CD4-positive, alpha-beta T cell treated with Interleukin-17A for 1 hour (primary cell): ENCODE results near the gene PIK3R4.

Source experiments
- DNase-seq: peaks from one replicate; pipeline ENCODE4 v3.0.0-alpha.2; 2020

PIK3R4 gene

DNA sequence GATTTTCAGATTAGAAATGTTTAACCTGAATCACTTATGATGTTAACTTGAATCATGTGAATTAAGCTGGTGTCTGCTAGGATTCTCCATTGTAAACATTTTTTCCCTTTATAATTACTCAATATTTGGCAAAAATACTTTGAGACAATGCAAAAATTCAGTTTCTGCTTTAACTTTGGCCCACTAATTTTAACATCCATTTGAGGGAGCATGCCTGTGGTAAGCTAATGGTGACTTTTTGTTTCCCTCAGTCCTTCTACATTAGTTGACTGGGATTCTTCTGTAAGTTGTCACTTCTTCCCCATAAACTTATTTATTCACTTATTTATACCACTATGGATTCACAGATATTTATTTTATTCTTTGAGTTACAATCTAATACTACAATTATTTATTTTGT, 59.3 kb downstream of the PIK3R4 start:
- no peak for DNase-seq

- DNase-seq: no peak
Observed at GRCh38 chr3:130686833-130687232, 59.8 kb downstream of the PIK3R4 start.

- DNase-seq: no peak
Observed at GRCh38 chr3:130682131-130682530, 64.5 kb downstream of the PIK3R4 start.

- DNase-seq: no peak
Observed at GRCh38 chr3:130679218-130679617, 67.4 kb downstream of the PIK3R4 start.

- no peak for DNase-seq
Observed at GRCh38 chr3:130677343-130677742, 69.3 kb downstream of the PIK3R4 start.

DNA sequence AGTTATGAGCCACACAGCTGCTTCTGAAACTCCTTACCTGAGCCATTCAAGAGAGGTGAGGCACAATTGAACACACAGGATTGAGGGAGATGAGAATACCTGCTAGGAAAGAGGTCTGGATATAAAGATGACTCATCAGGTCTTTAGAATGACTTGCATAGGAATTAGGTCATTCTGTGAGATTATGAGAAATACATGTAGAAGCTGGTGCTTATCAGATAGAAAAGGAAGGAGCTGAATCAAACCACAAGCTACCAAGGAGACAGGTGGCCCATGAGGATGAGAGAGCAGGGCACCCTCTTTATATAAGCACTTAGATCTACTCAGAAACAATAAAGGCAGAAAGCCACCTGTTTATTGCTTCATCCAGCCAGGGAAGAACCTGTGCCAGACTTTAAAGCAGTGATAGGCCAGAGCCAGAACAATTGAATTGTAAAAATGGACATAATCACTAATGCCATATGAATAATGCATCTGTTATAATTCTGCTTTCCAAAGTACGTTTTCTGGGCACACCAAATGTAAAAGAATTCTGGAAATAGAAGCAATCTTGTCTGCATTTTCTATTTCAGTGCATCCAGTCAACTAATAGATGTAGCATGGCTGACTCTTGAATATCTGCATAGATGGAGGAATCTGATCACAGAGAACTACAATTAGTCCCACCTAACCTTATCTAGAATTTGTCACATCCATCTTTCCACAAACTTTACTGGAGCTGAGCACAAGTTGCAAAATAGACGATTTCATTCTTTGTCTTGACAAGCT, 74.9 kb downstream of the PIK3R4 start:
- no peak for DNase-seq

- no peak for DNase-seq
Observed at GRCh38 chr3:130669740-130670139, 76.9 kb downstream of the PIK3R4 start.

- no peak for DNase-seq
Observed at GRCh38 chr3:130663092-130663491, 83.5 kb downstream of the PIK3R4 start.

- DNase-seq: no peak
Observed at GRCh38 chr3:130662501-130662996, 84.1 kb downstream of the PIK3R4 start.

GRCh38 chr3:130661140-130661891, 85.3 kb downstream of the PIK3R4 start:
- no peak for DNase-seq

- DNase-seq: no peak
Observed at GRCh38 chr3:130659911-130660310, 86.7 kb downstream of the PIK3R4 start.

DNA sequence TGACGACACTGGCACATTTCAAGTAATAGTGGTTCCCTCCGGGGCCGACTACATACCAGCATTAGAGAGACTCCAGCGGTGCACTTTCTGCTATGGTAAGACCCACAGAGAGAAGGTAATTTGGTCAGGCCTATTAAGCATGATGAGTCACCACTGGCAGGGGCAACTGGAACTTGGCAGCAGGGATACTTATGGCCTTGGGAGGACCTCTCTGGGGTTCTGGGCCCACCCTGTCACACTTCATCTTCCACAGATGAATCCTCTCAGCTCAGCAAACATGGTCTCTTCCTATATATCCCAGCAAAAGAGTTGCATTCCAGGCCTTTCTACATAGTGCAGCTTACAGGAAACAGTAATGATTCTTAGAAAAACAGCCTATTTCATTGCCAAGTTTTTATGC, 88.0 kb downstream of the PIK3R4 start:
- DNase-seq: no peak

DNA sequence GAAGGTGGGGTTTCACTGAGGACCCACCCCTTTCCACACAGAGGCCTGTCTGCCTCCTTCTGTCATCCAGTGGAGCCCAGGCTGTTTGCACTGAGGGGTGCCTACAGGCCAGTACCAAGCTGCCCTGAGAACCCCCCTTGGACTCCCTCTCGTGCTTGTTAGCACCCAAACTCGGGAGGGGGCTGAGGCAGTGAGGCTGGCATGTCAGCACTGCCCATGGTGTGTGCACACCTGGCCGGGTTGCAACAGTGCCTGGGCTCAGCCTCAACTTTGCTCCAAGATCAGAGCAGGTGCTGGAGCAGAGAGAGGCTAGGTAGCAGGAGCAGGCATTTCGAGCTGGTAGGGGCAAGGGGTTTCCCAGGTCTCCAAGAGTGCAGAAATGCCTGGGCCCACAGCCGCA, 90.0 kb downstream of the PIK3R4 start:
- no peak for DNase-seq

DNA sequence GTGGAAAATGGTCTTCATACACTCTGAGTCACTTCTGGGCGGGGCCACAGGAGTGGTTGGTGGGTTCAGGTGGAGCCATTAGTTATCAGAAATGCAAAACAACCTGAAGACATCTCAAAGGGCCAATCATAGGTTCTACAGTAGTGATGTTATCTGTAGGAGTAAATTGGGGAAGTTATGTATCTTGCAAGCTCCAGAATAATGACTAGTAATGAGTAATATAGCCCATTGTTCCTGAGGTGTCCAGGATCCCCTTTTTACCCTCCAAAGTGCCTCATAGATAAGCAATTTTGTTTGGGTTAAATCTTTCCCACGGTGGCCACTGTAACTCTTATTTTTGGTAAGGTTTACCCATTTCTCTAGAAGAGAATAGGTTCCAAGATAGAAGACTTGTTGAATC, 91.7 kb downstream of the PIK3R4 start:
- DNase-seq: no peak

DNA sequence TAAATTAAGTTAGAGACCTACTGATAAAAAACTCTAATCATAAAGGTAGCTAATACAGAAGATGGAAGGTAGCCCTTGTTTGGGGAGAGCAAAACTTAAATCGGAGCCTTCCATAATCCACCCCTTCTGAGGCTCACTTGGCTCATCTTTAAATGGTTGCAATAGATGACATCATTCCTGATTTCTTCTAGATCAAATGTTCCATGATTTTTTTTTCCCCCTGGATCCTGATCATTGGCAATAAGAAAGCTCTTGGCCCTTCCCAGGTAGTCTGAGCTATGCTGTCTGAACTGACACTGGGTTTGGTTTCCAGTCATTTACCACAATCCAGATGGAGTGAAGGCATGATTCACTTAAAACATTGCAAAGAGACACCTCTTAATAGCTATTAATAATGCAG, 92.5 kb downstream of the PIK3R4 start:
- DNase-seq: no peak

GRCh38 chr3:130649061-130649654, 97.5 kb downstream of the PIK3R4 start:
- DNase-seq: no peak

DNA sequence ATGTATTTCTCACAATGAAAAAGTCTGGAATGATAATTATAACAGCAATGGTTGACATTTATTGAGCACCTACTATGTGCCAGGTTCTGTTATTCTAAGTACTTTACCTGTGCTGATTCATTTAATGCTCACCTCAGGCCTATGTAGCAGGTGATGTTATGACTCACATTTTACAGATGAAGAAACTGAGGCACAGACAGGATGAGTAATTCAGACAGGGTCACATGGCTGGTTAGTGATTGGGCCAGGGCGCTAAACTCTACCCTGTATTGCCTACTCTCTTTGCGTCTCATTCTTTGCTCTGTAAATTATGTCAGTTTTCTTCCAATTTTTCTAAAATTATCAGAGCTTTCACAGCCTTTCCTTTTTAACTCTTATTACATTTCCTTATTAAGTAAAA, 98.3 kb downstream of the PIK3R4 start:
- no peak for DNase-seq

DNA sequence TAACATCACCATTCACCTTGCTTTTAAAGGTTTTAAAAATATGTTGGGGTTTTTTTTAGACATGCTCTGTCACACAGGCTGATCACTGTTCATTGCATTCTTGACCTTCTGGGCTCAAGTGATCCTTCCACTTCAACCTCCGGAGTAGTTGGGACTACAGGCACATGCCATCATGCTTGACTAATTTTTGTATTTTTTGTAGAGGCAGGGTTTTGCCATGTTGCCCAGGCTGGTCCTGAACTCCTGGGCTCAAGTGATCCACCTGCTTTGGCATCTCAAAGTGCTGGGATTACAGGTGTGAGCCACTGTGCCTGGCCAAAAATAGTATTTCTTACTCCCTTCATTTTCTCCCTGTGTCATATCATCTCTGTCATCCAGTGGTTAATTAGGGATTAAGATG, 101.4 kb downstream of the PIK3R4 start:
- DNase-seq: no peak

DNA sequence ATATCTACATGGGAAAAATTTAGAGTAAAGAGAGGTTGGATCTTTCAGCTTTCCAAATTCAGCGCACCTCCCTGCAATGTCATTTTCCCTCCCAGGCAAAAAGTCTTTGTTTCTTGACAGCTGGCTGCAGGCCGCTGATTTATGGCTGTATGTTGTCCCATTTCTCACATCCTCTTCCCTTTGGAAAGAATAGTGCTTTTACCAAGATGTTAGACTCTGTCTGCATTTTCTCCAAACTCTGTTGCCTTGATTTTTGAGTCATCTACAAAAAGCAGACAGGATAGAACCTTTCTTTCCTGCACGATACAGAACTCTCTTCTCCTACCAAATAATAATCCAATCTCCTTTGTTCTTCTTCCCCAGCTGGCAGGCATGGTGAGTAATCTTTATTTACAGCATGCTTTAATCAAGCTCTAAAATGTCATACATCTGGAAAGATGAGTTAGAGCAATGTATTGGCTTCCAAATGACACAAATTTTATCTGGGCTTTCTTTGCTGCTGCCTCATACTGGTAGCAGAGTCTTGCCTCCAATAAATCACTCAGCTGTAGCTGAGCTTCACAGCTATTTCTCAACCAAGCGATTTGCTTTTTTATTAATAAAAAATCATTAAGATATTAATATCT, 101.9 kb downstream of the PIK3R4 start:
- no peak for DNase-seq

GRCh38 chr3:130640027-130640426, 106.6 kb downstream of the PIK3R4 start:
- no peak for DNase-seq

DNA sequence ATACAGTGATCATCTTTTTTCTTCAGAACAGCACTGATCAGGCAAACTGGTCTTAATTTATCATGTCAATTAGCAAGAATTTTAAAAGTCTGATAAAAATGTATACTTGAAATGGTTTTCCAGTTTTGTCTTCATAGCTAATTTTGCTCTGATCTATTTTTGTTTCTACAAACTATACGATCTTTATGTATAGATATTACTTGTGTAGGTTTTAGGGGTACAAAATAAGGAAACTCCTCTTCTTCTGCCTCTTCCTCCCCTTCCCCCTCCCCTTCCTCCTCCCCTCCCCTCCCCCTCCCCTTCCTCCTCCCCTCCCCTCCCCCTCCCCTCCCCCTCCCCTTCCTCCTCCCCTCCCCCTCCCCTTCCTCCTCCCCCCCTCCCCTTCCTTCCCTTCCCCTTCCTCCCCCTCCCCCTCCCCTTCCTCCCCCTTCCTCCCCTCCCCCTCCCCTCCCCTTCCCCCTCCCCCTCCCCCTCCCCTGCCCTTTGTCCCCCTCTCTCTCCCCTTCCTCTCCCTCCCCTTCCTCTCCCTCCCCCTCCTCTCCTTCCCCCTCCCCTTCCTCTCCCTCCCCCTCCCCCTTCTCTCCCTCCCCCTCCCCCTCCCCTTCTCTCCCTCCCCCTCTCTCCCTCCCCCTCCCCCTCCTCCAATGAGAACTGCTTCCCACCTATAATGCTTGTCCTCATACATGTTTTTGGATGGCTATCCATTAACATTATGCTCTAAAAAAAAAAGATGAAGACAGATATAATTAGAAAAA, 110.0 kb downstream of the PIK3R4 start:
- no peak for DNase-seq

DNA sequence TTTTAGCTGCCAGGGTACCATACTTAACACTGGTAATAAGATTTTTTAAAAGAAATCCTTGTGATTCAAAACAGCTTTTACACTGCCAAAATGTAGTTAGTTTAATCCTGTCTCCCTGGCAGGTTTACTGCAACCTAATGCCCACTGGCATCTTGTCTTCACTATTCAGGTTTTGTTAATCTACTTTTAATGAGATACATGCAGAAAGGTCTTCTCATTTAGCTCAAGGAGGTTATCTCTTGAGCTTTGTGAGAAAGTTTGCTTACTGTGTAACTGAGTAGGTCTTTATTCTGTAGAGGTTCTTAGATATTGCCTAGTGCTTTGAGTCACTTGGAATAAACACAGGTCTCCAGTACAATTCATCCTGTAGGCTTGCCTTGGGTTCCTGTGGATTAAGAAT, 110.7 kb downstream of the PIK3R4 start:
- DNase-seq: no peak

DNA sequence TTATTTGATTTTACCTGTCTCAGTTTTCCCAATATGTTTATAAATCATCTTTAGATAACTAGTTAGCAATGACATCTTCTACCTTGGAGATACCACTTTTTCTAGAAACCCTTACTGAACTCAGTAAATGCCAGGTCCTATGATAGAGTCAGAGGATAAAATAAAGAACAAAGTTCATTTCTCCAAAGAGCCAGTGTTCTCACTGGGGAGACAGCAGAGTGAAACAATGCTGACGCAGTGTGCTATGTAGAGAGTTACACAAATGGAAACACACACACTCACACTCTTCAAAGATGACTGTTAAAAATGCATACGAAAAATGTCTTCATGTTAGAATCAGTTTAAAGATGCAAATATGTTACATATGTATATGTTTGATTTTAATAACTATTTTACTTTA, 111.3 kb downstream of the PIK3R4 start:
- no peak for DNase-seq
